Endothelial cell of umbilical vein (primary cell): ENCODE data around the gene GNB1.

Source experiments
- EZH2 ChIP-seq: IDR thresholded peaks from 2 replicates; pipeline ENCODE4 v1.6.1; 2012; ENCODE audit warnings: borderline replicate concordance, low read depth, mild to moderate bottlenecking, moderate library complexity, low read length, inconsistent platforms; ENCODE audit not compliant: severe bottlenecking
- GATA2 ChIP-seq: IDR thresholded peaks from 2 replicates; pipeline ENCODE4 v1.7.0; 2011; ENCODE audit warnings: low read depth, mild to moderate bottlenecking, moderate library complexity, mixed read lengths, low read length; ENCODE audit not compliant: insufficient read length, insufficient read depth
- JUN ChIP-seq: IDR thresholded peaks from 2 replicates; pipeline ENCODE4 v1.6.1; 2011; ENCODE audit warnings: borderline replicate concordance, low read depth; ENCODE audit not compliant: insufficient read length, insufficient read depth
- MYC ChIP-seq: IDR thresholded peaks from one replicate; pipeline ENCODE4 v1.6.1; 2011; ENCODE audit warnings: mild to moderate bottlenecking, low read depth, low read length
- POLR2A ChIP-seq: IDR thresholded peaks from 2 replicates; pipeline ENCODE4 v1.6.1; 2012; ENCODE audit warnings: low read depth, mild to moderate bottlenecking, control low read depth, low read length
- POLR2AphosphoS5 ChIP-seq: IDR thresholded peaks from 2 replicates; pipeline ENCODE4 v1.6.1; 2012; ENCODE audit warnings: low read depth, mild to moderate bottlenecking, control low read depth, low read length, moderate library complexity; ENCODE audit not compliant: insufficient read depth
- TF ChIP-seq, protein P1 (sequence below), 2 donors: IDR thresholded peaks; 1 replicate in 1 of 2; 2 replicates in 1 of 2; pipeline ENCODE4 v1.5.1; 2011; ENCODE audit warnings: low read length in 2 of 2, mild to moderate bottlenecking in 2 of 2, moderate library complexity in 2 of 2, control low read depth in 1 of 2, inconsistent platforms in 1 of 2, low read depth in 1 of 2; ENCODE audit not compliant: insufficient read depth in 1 of 2; ENCODE audit errors: extremely low read depth in 1 of 2
- TF ChIP-seq, protein P2 (sequence below): IDR thresholded peaks from 2 replicates; pipeline ENCODE4 v1.6.1; 2011; ENCODE audit not compliant: insufficient read depth, insufficient read length

DNA sequence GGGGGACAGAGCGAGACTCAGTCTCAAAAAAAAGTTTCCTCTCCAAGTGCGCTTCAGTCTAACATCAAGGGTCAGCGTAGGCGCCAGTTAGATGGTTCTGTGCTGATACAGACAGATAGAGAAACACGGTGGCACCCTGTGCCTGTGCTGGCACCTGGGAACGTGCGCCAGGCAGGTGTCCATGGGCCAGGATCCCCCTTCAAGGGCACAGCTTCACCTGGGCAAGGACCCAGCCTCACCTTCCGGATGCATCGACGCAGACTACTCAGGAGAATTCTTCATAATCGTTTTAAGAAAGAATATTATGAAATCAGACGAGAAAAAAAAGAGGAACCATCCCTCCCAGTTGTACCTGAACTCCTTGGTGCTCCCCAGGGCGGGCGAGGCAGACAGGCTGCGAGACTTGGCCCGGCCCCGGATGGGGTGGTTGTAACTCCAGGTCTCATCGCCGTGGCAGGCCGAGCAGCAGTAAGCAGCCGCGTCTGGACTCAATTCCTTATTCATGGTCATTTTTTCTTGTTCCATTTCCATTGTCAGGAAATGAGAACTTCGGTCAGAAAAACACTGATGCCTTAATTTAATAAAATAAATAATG, 125.9 kb downstream of the GNB1 start:
- TF ChIP-seq, protein P1, sequence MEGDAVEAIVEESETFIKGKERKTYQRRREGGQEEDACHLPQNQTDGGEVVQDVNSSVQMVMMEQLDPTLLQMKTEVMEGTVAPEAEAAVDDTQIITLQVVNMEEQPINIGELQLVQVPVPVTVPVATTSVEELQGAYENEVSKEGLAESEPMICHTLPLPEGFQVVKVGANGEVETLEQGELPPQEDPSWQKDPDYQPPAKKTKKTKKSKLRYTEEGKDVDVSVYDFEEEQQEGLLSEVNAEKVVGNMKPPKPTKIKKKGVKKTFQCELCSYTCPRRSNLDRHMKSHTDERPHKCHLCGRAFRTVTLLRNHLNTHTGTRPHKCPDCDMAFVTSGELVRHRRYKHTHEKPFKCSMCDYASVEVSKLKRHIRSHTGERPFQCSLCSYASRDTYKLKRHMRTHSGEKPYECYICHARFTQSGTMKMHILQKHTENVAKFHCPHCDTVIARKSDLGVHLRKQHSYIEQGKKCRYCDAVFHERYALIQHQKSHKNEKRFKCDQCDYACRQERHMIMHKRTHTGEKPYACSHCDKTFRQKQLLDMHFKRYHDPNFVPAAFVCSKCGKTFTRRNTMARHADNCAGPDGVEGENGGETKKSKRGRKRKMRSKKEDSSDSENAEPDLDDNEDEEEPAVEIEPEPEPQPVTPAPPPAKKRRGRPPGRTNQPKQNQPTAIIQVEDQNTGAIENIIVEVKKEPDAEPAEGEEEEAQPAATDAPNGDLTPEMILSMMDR (IDR thresholded peaks at IDR 0.05; ENCODE audit: extremely low read depth in 1 of 2, insufficient read depth in 1 of 2, low read depth in 1 of 2, low read length in 2 of 2) = no peak
- TF ChIP-seq EZH2 = no peak
- TF ChIP-seq POLR2A = no peak
- no peak for TF ChIP-seq POLR2AphosphoS5
- TF ChIP-seq GATA2 = no peak
- TF ChIP-seq, protein P2, sequence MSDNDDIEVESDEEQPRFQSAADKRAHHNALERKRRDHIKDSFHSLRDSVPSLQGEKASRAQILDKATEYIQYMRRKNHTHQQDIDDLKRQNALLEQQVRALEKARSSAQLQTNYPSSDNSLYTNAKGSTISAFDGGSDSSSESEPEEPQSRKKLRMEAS = no peak
- no peak for TF ChIP-seq MYC
- no peak for TF ChIP-seq JUN
